HL-60 (cell line): Measurements from ENCODE around the gene ABHD5.

ENCODE experiments used
- CTCF ChIP-seq: IDR thresholded peaks from one replicate; pipeline ENCODE4 v1.5.1; 2011; ENCODE audit warnings: low read length, control low read depth, inconsistent platforms; ENCODE audit not compliant: insufficient read depth
- POLR2AphosphoS5 ChIP-seq: IDR thresholded peaks from 2 replicates; pipeline ENCODE4 v1.6.1; 2012; ENCODE audit warnings: low read depth
- REST ChIP-seq: IDR thresholded peaks from 2 replicates; pipeline ENCODE4 v1.6.1; 2012; ENCODE audit warnings: low read depth; ENCODE audit not compliant: insufficient replicate concordance

GRCh38 chr3:43670635-43671522 is 19.9 kb upstream of the ABHD5 start:
- TF ChIP-seq CTCF (no peak), POLR2AphosphoS5 (no peak), REST (no peak)
